ENCODE data around the gene DLG2. TPM values are rescaled to one million over a fixed set of nuclear protein-coding genes. Genes with fewer than 3 reads are reported as not detected.

Gene DLG2
- total RNA-seq, 1 donor from 2014 or later, result 5.1 TPM

DNA sequence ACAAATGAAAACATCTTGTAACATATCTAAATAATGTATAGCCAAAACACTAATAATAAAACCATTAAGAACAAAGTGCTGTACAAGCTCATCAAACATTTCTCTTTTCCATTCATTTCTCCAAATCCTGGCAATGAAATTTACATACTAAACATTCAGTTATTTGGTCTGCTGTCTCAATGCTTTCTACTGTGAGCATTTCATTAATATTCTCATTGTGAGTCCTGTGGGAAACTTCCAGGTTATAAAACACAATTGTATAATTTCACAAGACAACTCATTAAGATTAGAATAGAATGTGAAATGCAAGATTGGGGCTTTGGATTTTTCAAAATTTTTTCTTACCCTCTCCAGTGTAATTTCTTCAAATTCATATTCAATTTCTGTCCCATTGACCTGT is 1464.0 kb downstream of the DLG2 start:
- no peak for DNase-seq (ENCODE audit: low spot score)
- H3K27me3 Mint-ChIP-seq (ENCODE audit: unreplicated experiment), result peaks cover 1% of the 10 kb centered on the region
- no peaks in the 10 kb centered on the region for H3K9me3 Mint-ChIP-seq (ENCODE audit: unreplicated experiment)
- H3K4me3 Mint-ChIP-seq (ENCODE audit: unreplicated experiment), result no peak overlapping the region
- TF ChIP-seq, protein P1, sequence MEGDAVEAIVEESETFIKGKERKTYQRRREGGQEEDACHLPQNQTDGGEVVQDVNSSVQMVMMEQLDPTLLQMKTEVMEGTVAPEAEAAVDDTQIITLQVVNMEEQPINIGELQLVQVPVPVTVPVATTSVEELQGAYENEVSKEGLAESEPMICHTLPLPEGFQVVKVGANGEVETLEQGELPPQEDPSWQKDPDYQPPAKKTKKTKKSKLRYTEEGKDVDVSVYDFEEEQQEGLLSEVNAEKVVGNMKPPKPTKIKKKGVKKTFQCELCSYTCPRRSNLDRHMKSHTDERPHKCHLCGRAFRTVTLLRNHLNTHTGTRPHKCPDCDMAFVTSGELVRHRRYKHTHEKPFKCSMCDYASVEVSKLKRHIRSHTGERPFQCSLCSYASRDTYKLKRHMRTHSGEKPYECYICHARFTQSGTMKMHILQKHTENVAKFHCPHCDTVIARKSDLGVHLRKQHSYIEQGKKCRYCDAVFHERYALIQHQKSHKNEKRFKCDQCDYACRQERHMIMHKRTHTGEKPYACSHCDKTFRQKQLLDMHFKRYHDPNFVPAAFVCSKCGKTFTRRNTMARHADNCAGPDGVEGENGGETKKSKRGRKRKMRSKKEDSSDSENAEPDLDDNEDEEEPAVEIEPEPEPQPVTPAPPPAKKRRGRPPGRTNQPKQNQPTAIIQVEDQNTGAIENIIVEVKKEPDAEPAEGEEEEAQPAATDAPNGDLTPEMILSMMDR (IDR thresholded peaks at IDR 0.05; ENCODE audit: unreplicated experiment), result no peak
- H3K27ac Mint-ChIP-seq (ENCODE audit: unreplicated experiment), result no peak overlapping the region
- H3K36me3 Mint-ChIP-seq (ENCODE audit: low read depth, unreplicated experiment), result no peaks in the 10 kb centered on the region
- no peaks in the 10 kb centered on the region for H3K4me1 Mint-ChIP-seq (ENCODE audit: unreplicated experiment)

DNA sequence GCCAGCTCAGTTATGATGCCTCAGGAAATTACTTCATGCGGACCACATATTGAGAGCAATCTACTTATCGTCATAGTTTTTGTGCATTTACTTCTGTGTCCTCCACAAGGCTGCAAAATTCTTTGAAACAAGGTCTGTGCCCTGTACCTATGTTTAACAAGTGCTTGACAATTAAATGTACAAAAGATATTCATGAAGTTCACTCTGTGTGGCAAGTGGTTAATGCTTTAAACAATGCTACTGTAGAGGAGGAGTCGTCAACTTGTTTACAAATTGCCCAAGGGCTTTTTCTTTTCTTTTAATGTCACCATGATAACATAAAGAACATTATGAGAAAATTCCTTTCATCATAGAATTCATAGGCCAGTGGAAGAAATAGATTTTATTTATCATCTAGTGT is 1469.5 kb downstream of the DLG2 start:
- Mint-ChIP-seq H3K9me3 (ENCODE audit: unreplicated experiment) (no peaks in the 10 kb centered on the region), H3K4me3 (ENCODE audit: unreplicated experiment) (no peak overlapping the region), H3K27me3 (ENCODE audit: unreplicated experiment) (peaks cover 4% of the 10 kb centered on the region), H3K27ac (ENCODE audit: unreplicated experiment) (no peak overlapping the region), H3K36me3 (ENCODE audit: low read depth, unreplicated experiment) (no peaks in the 10 kb centered on the region), H3K4me1 (ENCODE audit: unreplicated experiment) (no peaks in the 10 kb centered on the region)
- TF ChIP-seq, protein P1 (IDR thresholded peaks at IDR 0.05; ENCODE audit: unreplicated experiment), result no peak
- DNase-seq (ENCODE audit: low spot score), result no peak

DNA sequence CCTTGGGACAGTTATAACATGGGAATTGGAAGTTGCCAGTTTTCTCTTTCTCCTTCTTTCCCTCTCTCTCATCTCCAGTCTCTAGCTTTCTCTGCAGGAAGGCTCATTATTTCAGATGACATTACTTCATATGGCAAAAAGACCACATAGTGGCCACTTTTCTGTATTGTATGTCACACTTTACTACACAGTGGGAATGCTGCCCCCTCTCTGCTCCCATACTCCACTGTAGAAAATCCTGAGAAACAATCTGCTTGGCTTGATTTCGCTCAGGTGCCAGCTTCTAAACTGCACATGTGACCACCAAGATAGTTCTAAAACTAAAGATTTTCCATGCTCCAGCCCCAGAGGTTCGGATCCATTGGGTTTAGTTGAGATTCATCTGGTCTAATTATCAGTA is 1480.3 kb downstream of the DLG2 start:
- Mint-ChIP-seq H3K36me3 (ENCODE audit: low read depth, unreplicated experiment) (no peaks in the 10 kb centered on the region), H3K4me3 (ENCODE audit: unreplicated experiment) (no peak overlapping the region), H3K27me3 (ENCODE audit: unreplicated experiment) (no peaks in the 10 kb centered on the region), H3K4me1 (ENCODE audit: unreplicated experiment) (peaks cover 4% of the 10 kb centered on the region), H3K27ac (ENCODE audit: unreplicated experiment) (no peak overlapping the region), H3K9me3 (ENCODE audit: unreplicated experiment) (no peaks in the 10 kb centered on the region)
- DNase-seq (ENCODE audit: low spot score), result no peak
- TF ChIP-seq, protein P1 (IDR thresholded peaks at IDR 0.05; ENCODE audit: unreplicated experiment), result no peak

DNA sequence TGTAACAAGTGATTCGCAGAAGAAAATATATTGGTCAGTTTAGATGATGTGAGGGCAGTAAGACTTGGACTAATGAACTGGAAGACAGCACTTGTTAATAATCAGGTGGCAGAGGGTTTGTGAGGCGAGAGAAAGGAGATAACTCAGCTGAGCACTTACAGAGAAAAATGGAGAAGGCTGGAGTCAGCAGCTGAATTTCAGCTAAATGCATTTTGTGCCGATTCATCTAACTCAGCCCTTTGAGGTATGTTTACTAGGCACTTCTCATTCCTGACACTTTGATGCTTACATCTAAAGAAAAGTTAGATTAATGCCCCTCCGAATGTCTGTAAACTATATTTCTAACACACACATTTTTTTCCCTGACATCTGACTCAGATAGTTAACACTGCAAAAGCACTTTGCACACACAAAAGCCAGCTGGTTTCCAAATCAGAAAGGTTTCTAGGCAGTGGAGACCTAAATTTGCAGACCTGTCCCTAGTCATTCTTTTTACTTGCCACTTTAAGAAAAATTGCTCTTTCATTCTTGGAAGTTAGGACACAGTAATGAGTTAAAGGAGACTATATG is 1481.4 kb downstream of the DLG2 start:
- no peak overlapping the region for H3K27ac Mint-ChIP-seq (ENCODE audit: unreplicated experiment)

DNA sequence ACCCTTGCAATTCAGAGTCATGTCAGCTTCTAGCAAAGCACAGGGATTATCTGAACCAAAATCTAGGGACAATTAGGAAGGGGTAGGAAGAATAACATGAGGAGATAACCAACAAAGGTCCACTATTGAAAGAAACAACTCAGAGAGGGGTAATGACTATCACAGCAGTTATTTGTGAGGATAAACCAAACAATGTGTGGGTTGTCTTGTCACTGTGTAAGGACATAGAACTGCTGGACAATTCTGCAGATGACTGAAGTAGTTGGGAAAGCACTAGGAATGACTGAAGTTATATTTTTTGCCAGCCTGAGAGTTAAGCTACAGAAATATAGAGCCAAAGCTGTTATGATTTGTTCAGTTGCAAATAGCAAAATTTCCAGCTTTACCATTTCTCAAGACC is 1482.6 kb downstream of the DLG2 start:
- no peak for DNase-seq (ENCODE audit: low spot score)
- H3K9me3 Mint-ChIP-seq (ENCODE audit: unreplicated experiment), result no peaks in the 10 kb centered on the region
- H3K27ac Mint-ChIP-seq (ENCODE audit: unreplicated experiment), result no peak overlapping the region
- H3K27me3 Mint-ChIP-seq (ENCODE audit: unreplicated experiment), result no peaks in the 10 kb centered on the region
- H3K4me3 Mint-ChIP-seq (ENCODE audit: unreplicated experiment), result no peak overlapping the region
- H3K4me1 Mint-ChIP-seq (ENCODE audit: unreplicated experiment), result peaks cover 4% of the 10 kb centered on the region
- no peaks in the 10 kb centered on the region for H3K36me3 Mint-ChIP-seq (ENCODE audit: low read depth, unreplicated experiment)
- TF ChIP-seq, protein P1 (IDR thresholded peaks at IDR 0.05; ENCODE audit: unreplicated experiment), result no peak

More for the DNA sequence above, 1481.4 kb downstream of the DLG2 start:
- TF ChIP-seq, protein P1 (IDR thresholded peaks at IDR 0.05; ENCODE audit: unreplicated experiment), result no peak
- H3K27me3 Mint-ChIP-seq (ENCODE audit: unreplicated experiment), result no peaks in the 10 kb centered on the region
- no peaks in the 10 kb centered on the region for H3K9me3 Mint-ChIP-seq (ENCODE audit: unreplicated experiment)
- DNase-seq (ENCODE audit: low spot score), result no peak
- no peak overlapping the region for H3K4me3 Mint-ChIP-seq (ENCODE audit: unreplicated experiment)
- H3K36me3 Mint-ChIP-seq (ENCODE audit: low read depth, unreplicated experiment), result no peaks in the 10 kb centered on the region
- peaks cover 4% of the 10 kb centered on the region for H3K4me1 Mint-ChIP-seq (ENCODE audit: unreplicated experiment)
